ENCODE data around the gene SLC2A9. TPM values are rescaled to one million over a fixed set of nuclear protein-coding genes. Genes with fewer than 3 reads are reported as not detected.

SLC2A9 gene
- total and polyA plus RNA-seq, 7 donors: 0.92 to 6.7 (median 5.2) TPM; not detected in 1

- no peak for DNase-seq
- no peak overlapping the region for H3K27ac ChIP-seq
- no peaks in the 10 kb centered on the region for H3K27me3 ChIP-seq
- no peaks in the 10 kb centered on the region for H3K36me3 ChIP-seq
- TF ChIP-seq CTCF (IDR thresholded peaks at IDR 0.05): no peak
- no peak for TF ChIP-seq POLR2AphosphoS5 (IDR thresholded peaks at IDR 0.05)
- TF ChIP-seq EP300 (IDR thresholded peaks at IDR 0.05): no peak
- TF ChIP-seq POLR2A (IDR thresholded peaks at IDR 0.05): no peak
- no peak overlapping the region for H3K4me3 ChIP-seq
- no peaks in the 10 kb centered on the region for H3K4me1 ChIP-seq
- H3K9me3 ChIP-seq: peaks cover 0 to 4% (median under 1%) of the 10 kb centered on the region in 4 donors
- intact Hi-C loops (cut with DNase I): no loop called here
- 91 to 94% methylated on average over 5 of the region's 5 CpGs for WGBS, 2 donors
Measured at GRCh38 chr4:9866931-9867330, 154.4 kb downstream of the SLC2A9 start.

- Histone ChIP-seq H3K27me3 (no peaks in the 10 kb centered on the region), H3K4me1 (no peaks in the 10 kb centered on the region), H3K4me3 (no peak overlapping the region), H3K36me3 (no peaks in the 10 kb centered on the region), H3K27ac (no peak overlapping the region), H3K9me3 (peaks cover 0 to 2% (median 0%) of the 10 kb centered on the region in 4 donors)
- no peak for TF ChIP-seq EP300 (IDR thresholded peaks at IDR 0.05)
- TF ChIP-seq POLR2A (IDR thresholded peaks at IDR 0.05): no peak
- TF ChIP-seq CTCF (IDR thresholded peaks at IDR 0.05): no peak
- TF ChIP-seq POLR2AphosphoS5 (IDR thresholded peaks at IDR 0.05): no peak
- intact Hi-C loops (cut with DNase I): no loop called here
- WGBS, 2 donors: 92 to 93% methylated on average over 3 of the region's 3 CpGs
- no peak for DNase-seq
Measured at GRCh38 chr4:9861561-9861960, 159.7 kb downstream of the SLC2A9 start.

GRCh38 chr4:9859810-9860209, 161.5 kb downstream of the SLC2A9 start:
- Histone ChIP-seq H3K9me3 (peaks cover 0 to 6% (median 0%) of the 10 kb centered on the region in 4 donors), H3K4me3 (no peak overlapping the region), H3K27ac (no peak overlapping the region), H3K36me3 (no peaks in the 10 kb centered on the region), H3K27me3 (no peaks in the 10 kb centered on the region), H3K4me1 (no peaks in the 10 kb centered on the region)
- WGBS, 2 donors: 89 to 93% methylated on average over 6 of the region's 6 CpGs
- TF ChIP-seq POLR2A (IDR thresholded peaks at IDR 0.05): no peak
- no peak for TF ChIP-seq EP300 (IDR thresholded peaks at IDR 0.05)
- no peak for TF ChIP-seq CTCF (IDR thresholded peaks at IDR 0.05)
- TF ChIP-seq POLR2AphosphoS5 (IDR thresholded peaks at IDR 0.05): no peak
- no peak for DNase-seq
- intact Hi-C loops (cut with DNase I): no loop called here

- no peak overlapping the region for H3K27ac ChIP-seq
- WGBS, 2 donors: 93 to 97% methylated on average over 2 of the region's 2 CpGs
- H3K4me1 ChIP-seq: no peaks in the 10 kb centered on the region
- no peak for DNase-seq
- no peak for TF ChIP-seq POLR2AphosphoS5 (IDR thresholded peaks at IDR 0.05)
- no peak for TF ChIP-seq POLR2A (IDR thresholded peaks at IDR 0.05)
- TF ChIP-seq EP300 (IDR thresholded peaks at IDR 0.05): no peak
- TF ChIP-seq CTCF (IDR thresholded peaks at IDR 0.05): no peak
- intact Hi-C loops (cut with DNase I): no loop called here
- no peaks in the 10 kb centered on the region for H3K36me3 ChIP-seq
- H3K9me3 ChIP-seq: peaks cover 0 to 3% (median 1%) of the 10 kb centered on the region in 4 donors
- no peaks in the 10 kb centered on the region for H3K27me3 ChIP-seq
- H3K4me3 ChIP-seq: no peak overlapping the region
Measured at GRCh38 chr4:9849538-9849920, 171.8 kb downstream of the SLC2A9 start.
